Epithelial cell of esophagus (primary cell): ENCODE measurements around the gene MBNL3.

Source experiments
- DNase-seq: peaks from one replicate; pipeline ENCODE4 v3.0.0; 2010; ENCODE audit warnings: low read depth
- H3K4me3 ChIP-seq: 2 replicates; pipeline ENCODE4 v1.5.1; 2011; ENCODE audit warnings: mild to moderate bottlenecking, low read length, control low read depth
- CTCF ChIP-seq: IDR thresholded peaks from 2 replicates; pipeline ENCODE4 v1.5.1; 2011; ENCODE audit warnings: low read depth, mild to moderate bottlenecking, low read length, control low read depth, inconsistent platforms; ENCODE audit not compliant: insufficient read depth; ENCODE audit errors: missing control alignments

Gene MBNL3

GRCh38 chrX:132518401-132518800 lies 29.6 kb upstream of the MBNL3 start:
- DNase-seq: no peak
- no peak overlapping the region for H3K4me3 ChIP-seq
- TF ChIP-seq CTCF: no peak

- no peak for DNase-seq
- no peak overlapping the region for H3K4me3 ChIP-seq
- no peak for TF ChIP-seq CTCF
Measured at GRCh38 chrX:132508834-132509233, 20.0 kb upstream of the MBNL3 start.

- no peak for DNase-seq
- no peak for TF ChIP-seq CTCF
- no peak overlapping the region for H3K4me3 ChIP-seq
Measured at GRCh38 chrX:132505116-132505515, 16.3 kb upstream of the MBNL3 start.

- DNase-seq: no peak
- TF ChIP-seq CTCF: no peak
- no peak overlapping the region for H3K4me3 ChIP-seq
Measured at GRCh38 chrX:132504417-132504816, 15.6 kb upstream of the MBNL3 start.

- TF ChIP-seq CTCF: no peak
- H3K4me3 ChIP-seq: no peak overlapping the region
- DNase-seq: no peak
Measured at GRCh38 chrX:132501606-132502005, 12.8 kb upstream of the MBNL3 start.

GRCh38 chrX:132497432-132497831 lies 8.6 kb upstream of the MBNL3 start:
- H3K4me3 ChIP-seq: no peak overlapping the region
- TF ChIP-seq CTCF: no peak
- no peak for DNase-seq

GRCh38 chrX:132493095-132493494 lies 4.3 kb upstream of the MBNL3 start:
- DNase-seq: no peak
- no peak for TF ChIP-seq CTCF

More at GRCh38 chrX:132493095-132493494, 4.3 kb upstream of the MBNL3 start:
- no peak overlapping the region for H3K4me3 ChIP-seq
